DND-41 (cell line): ENCODE data around the gene MYT1.
"Not testable (repeated sequence)": the region's sequence is repeated elsewhere in the genome, so short reads cannot be mapped to it uniquely, and the experiment has no call there.

ENCODE experiments used
- CTCF ChIP-seq: IDR thresholded peaks from 2 replicates; pipeline ENCODE4 v1.5.1; 2012; ENCODE audit warnings: borderline replicate concordance, low read length, moderate library complexity, mild to moderate bottlenecking; ENCODE audit not compliant: poor library complexity, severe bottlenecking; ENCODE audit errors: extremely low read depth
- EZH2 ChIP-seq: IDR thresholded peaks from 3 replicates; pipeline ENCODE4 v1.6.1; 2012; ENCODE audit warnings: borderline replicate concordance, low read depth, mild to moderate bottlenecking, moderate library complexity, low read length, inconsistent platforms; ENCODE audit not compliant: severe bottlenecking

GRCh38 chr20:64285579-64286446, 121.6 kb downstream of the MYT1 start:
- peak; percentile 60 for TF ChIP-seq CTCF
- TF ChIP-seq EZH2, result not testable (repeated sequence)
